Measurements from ENCODE around the gene MDFI.
A peak's percentile ranks its signal among the peaks of the same experiment; 100 is the strongest.

Gene MDFI

GRCh38 chr6:41674231-41675000 is 36.1 kb downstream of the MDFI start:
- no peak for DNase-seq

GRCh38 chr6:41675176-41675775 is 37.0 kb downstream of the MDFI start:
- no peak for DNase-seq

- DNase-seq = no peak
Measured at GRCh38 chr6:41675992-41676391, 37.7 kb downstream of the MDFI start.

GRCh38 chr6:41676431-41676830 is 38.2 kb downstream of the MDFI start:
- peak; percentile 47 for DNase-seq

GRCh38 chr6:41677124-41677921 is 39.1 kb downstream of the MDFI start:
- peak; percentile 73 for DNase-seq

- no peak for DNase-seq
Measured at GRCh38 chr6:41678511-41679084, 40.3 kb downstream of the MDFI start.

- no peak for DNase-seq
Measured at GRCh38 chr6:41679696-41680095, 41.4 kb downstream of the MDFI start.

GRCh38 chr6:41680182-41680965 is 42.1 kb downstream of the MDFI start:
- peak; percentile 4 for DNase-seq

GRCh38 chr6:41682056-41682477 is 43.8 kb downstream of the MDFI start:
- peak; percentile 85 for DNase-seq

- no peak for DNase-seq
Measured at GRCh38 chr6:41682497-41683272, 44.4 kb downstream of the MDFI start.

- DNase-seq = no peak
Measured at GRCh38 chr6:41683273-41683522, 44.9 kb downstream of the MDFI start.

- peak; percentile 46 for DNase-seq
Measured at GRCh38 chr6:41683523-41684310, 45.4 kb downstream of the MDFI start.

- DNase-seq = no peak
Measured at GRCh38 chr6:41684311-41685180, 46.3 kb downstream of the MDFI start.

- DNase-seq = no peak
Measured at GRCh38 chr6:41685641-41686380, 47.5 kb downstream of the MDFI start.

GRCh38 chr6:41687501-41688175 is 49.4 kb downstream of the MDFI start:
- no peak for DNase-seq

- no peak for DNase-seq
Measured at GRCh38 chr6:41688256-41688965, 50.1 kb downstream of the MDFI start.

GRCh38 chr6:41689171-41690008 is 51.1 kb downstream of the MDFI start:
- DNase-seq = no peak
